SK-MEL-5 (cell line): ENCODE data around the gene CENPU. TPM values are rescaled to one million over a fixed set of nuclear protein-coding genes. Genes with fewer than 3 reads are reported as not detected.
A peak's percentile ranks its signal among the peaks of the same experiment; 100 is the strongest.
"Not testable (repeated sequence)": the region's sequence is repeated elsewhere in the genome, so short reads cannot be mapped to it uniquely, and the experiment has no call there.

Experiments
- DNase-seq: peaks from one replicate; pipeline ENCODE4 v3.0.0-alpha.2; 2016; ENCODE audit warnings: low read depth, low spot score
- in situ Hi-C: cut with HindIII; loops from 2 replicates; pipeline ENCODE4 v1.10.0; 2016; ENCODE audit warnings: low sequenced_read_pairs, high pct_unique_total_duplicates, low pct_unique_long_range_greater_than_20kb
- total RNA-seq: library from RNA; depleted of rRNA; stranded (reverse); fragments of >200 nt; shearing (Covaris generic); gene quantifications from 2 replicates; pipeline ENCODE4 v1.2.3, GENCODE V29; 2014

CENPU gene
- total RNA-seq, 1 experiment from 2014 or later, result 70.7 TPM

- no peak for DNase-seq
- in situ Hi-C loops, result no loop called here
Observed at GRCh38 chr4:184757810-184758209, 23.9 kb upstream of the CENPU start.

- no peak for DNase-seq
- in situ Hi-C loops, result no loop called here
Observed at GRCh38 chr4:184756399-184756798, 22.5 kb upstream of the CENPU start.

- in situ Hi-C loops, result no loop called here
- no peak for DNase-seq
Observed at GRCh38 chr4:184755278-184755677, 21.4 kb upstream of the CENPU start.

- no peak for DNase-seq
- in situ Hi-C loops, result no loop called here
Observed at GRCh38 chr4:184752496-184753275, 18.8 kb upstream of the CENPU start.

GRCh38 chr4:184751585-184751956 lies 17.7 kb upstream of the CENPU start:
- no peak for DNase-seq
- in situ Hi-C loops, result no loop called here

GRCh38 chr4:184750926-184751584 lies 17.2 kb upstream of the CENPU start:
- in situ Hi-C loops, result no loop called here
- no peak for DNase-seq

GRCh38 chr4:184748251-184748652 lies 14.4 kb upstream of the CENPU start:
- in situ Hi-C loops, result no loop called here
- no peak for DNase-seq

GRCh38 chr4:184747034-184747830 lies 13.3 kb upstream of the CENPU start:
- in situ Hi-C loops, result no loop called here
- DNase-seq, result no peak

GRCh38 chr4:184745831-184746795 lies 12.2 kb upstream of the CENPU start:
- peak; percentile 87 for DNase-seq
- in situ Hi-C loops, result no loop called here

- no peak for DNase-seq
- in situ Hi-C loops, result no loop called here
Observed at GRCh38 chr4:184744236-184744635, 10.3 kb upstream of the CENPU start.

- in situ Hi-C loops, result no loop called here
Observed at GRCh38 chr4:184743650-184744049, 9.8 kb upstream of the CENPU start.

GRCh38 chr4:184741651-184742050 lies 7.8 kb upstream of the CENPU start:
- DNase-seq, in situ Hi-C loops: not testable (repeated sequence)

More at GRCh38 chr4:184743650-184744049, 9.8 kb upstream of the CENPU start:
- no peak for DNase-seq

GRCh38 chr4:184740980-184741391 lies 7.1 kb upstream of the CENPU start:
- in situ Hi-C loops, result no loop called here
- no peak for DNase-seq

GRCh38 chr4:184739575-184739974 lies 5.7 kb upstream of the CENPU start:
- in situ Hi-C loops, DNase-seq: not testable (repeated sequence)

GRCh38 chr4:184734758-184735157 lies 862 bp upstream of the CENPU start:
- in situ Hi-C loops, result no loop called here

GRCh38 chr4:184732126-184732525 lies 1.8 kb downstream of the CENPU start:
- in situ Hi-C loops, result no loop called here
- no peak for DNase-seq

More at GRCh38 chr4:184734758-184735157, 862 bp upstream of the CENPU start:
- no peak for DNase-seq

- in situ Hi-C loops, result no loop called here
Observed at GRCh38 chr4:184731056-184731455, 2.8 kb downstream of the CENPU start.

More at GRCh38 chr4:184731056-184731455, 2.8 kb downstream of the CENPU start:
- no peak for DNase-seq
